ENCODE data around the gene NKX3-2. TPM values are rescaled to one million over a fixed set of nuclear protein-coding genes. Genes with fewer than 3 reads are reported as not detected.
A peak's percentile ranks its signal among the peaks of the same experiment; 100 is the strongest.

NKX3-2 gene
- total RNA-seq, 6 donors from 2014 or later = 0.49 TPM; not detected in 5

DNA sequence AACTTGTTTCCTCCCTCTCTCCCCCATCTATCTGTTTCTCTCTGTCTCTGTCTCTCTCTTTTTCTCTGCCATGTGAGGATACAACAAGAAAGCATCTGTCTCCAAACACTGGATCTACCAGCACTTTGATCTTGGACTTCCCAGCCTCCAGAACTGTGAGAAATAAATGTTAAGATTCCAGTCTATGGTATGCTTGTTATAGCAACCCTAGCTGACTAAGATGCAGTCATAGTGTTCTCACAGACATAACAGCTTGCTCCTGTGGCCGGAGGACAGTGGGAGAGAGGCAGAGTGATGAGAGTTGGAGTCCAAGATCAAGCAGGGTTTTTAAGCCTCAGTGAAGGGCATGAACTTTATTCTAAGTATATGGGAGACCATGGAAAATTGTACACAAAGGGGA lies 8.8 kb upstream of the NKX3-2 start:
- Histone ChIP-seq H3K27ac (no peak overlapping the region), H3K27me3 (peaks cover 0 to 10% (median under 1%) of the 10 kb centered on the region in 4 donors), H3K4me1 (peaks cover 6 to 8% (median 7%) of the 10 kb centered on the region in 4 donors), H3K4me3 (no peak overlapping the region), H3K9me3 (no peaks in the 10 kb centered on the region), H3K36me3 (no peaks in the 10 kb centered on the region)
- DNase-seq = no peak
- TF ChIP-seq POLR2AphosphoS5 (IDR thresholded peaks at IDR 0.05) = no peak
- no peak for ATAC-seq (ENCODE audit: low FRiP score in 2 of 2)
- WGBS, 2 donors = 57 to 83% methylated on average over 1 of the region's 1 CpG

DNA sequence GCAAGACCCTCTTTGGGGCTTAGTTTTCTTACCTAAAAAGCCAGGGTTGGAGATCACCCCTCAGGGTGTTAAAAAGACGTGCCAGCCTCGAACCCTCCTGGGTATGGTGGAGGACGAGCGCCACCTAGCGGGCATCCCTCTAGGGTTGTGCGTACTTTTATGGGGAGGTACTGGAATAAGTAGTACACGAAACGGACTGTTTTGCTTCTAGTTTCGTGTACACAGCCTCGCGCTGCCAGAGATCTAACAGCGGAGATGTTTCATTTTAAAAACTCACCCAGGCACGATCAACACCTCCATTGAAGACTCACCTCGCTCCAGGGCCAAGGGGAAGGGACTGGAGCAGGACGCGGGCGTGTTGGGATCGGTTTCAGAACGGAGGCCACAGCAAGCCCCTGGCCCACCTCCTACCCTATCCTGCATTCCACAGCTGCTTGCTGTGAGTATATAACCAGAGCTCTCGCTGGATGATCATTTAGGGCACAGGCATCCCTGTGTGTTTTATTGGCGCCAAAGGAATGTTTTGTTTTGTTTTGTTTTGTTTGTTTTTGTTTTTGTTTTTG lies 4.8 kb upstream of the NKX3-2 start:
- no peaks in the 10 kb centered on the region for H3K9me3 ChIP-seq
- no peak overlapping the region for H3K27ac ChIP-seq
- TF ChIP-seq EP300 (IDR thresholded peaks at IDR 0.05) (no peak), POLR2A (IDR thresholded peaks at IDR 0.05) (no peak), POLR2AphosphoS5 (IDR thresholded peaks at IDR 0.05) (no peak)
- TF ChIP-seq, protein P1, sequence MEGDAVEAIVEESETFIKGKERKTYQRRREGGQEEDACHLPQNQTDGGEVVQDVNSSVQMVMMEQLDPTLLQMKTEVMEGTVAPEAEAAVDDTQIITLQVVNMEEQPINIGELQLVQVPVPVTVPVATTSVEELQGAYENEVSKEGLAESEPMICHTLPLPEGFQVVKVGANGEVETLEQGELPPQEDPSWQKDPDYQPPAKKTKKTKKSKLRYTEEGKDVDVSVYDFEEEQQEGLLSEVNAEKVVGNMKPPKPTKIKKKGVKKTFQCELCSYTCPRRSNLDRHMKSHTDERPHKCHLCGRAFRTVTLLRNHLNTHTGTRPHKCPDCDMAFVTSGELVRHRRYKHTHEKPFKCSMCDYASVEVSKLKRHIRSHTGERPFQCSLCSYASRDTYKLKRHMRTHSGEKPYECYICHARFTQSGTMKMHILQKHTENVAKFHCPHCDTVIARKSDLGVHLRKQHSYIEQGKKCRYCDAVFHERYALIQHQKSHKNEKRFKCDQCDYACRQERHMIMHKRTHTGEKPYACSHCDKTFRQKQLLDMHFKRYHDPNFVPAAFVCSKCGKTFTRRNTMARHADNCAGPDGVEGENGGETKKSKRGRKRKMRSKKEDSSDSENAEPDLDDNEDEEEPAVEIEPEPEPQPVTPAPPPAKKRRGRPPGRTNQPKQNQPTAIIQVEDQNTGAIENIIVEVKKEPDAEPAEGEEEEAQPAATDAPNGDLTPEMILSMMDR (IDR thresholded peaks at IDR 0.05) = peak; percentile 57 to 87 (median 73)
- DNase-seq = peak in 1 of 2 donors; percentile 70
- 1 to 4% methylated on average over 15 to 21 of the region's 21 CpGs for WGBS, 2 donors
- H3K4me1 ChIP-seq = peaks cover 31 to 36% (median 33%) of the 10 kb centered on the region in 4 donors
- H3K4me3 ChIP-seq = peak overlapping the region in 2 of 4 donors; percentile 28 to 34
- no peaks in the 10 kb centered on the region for H3K36me3 ChIP-seq
- H3K27me3 ChIP-seq = peaks cover 0 to 49% (median 32%) of the 10 kb centered on the region in 4 donors
- peak; percentile 81 to 84 for ATAC-seq (ENCODE audit: low FRiP score in 2 of 2)

DNA sequence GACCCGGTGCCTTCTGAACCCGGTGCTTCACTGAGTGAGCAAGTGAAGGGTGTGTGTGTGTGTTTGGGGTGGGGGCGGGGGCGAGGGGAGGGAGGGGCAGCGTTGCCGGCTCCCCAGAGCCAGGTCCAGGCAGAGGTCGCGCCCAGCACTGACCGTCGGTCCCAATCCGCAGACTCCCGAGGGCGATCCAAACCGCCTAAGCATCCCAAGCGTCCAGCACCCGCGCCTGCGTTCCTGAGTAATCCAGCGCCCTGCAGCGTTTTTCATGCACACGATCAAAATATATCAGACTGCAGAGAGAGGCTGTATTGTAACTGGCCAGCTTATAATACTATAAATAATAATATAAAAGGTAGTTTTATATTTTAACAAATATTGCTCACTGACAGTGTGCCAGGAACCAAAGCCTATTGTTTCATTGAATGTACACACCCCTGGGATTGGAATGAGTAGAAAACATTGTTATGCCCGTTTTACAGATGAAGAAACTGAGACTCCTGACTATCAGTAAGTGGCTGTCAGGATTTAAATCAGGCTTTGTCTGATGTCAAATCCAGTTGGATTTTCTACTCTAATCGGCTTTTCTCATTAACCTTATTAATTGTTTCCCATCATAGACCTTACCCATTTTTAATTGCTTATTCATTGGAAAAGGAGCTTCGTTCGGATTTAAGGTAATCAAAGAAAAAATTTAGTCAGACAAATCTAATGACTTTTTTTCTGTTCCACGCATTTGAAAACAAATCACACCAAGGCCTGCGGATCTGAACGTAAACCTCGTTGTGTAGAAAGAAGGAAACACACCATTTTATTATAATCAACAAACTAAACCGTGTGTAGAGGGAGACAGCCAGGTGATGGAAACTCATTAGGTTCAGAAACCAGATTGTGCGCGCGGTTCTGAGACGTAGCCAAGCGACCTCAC lies 4.0 kb upstream of the NKX3-2 start:
- peak overlapping the region in 3 of 4 donors; percentile 27 to 42 (median 40) for H3K4me3 ChIP-seq
- no peaks in the 10 kb centered on the region for H3K9me3 ChIP-seq
- peak in 1 of 2 donors; percentile 54 for DNase-seq
- ATAC-seq (ENCODE audit: low FRiP score in 2 of 2) = no peak
- H3K27ac ChIP-seq = no peak overlapping the region
- H3K36me3 ChIP-seq = no peaks in the 10 kb centered on the region
- TF ChIP-seq POLR2A (IDR thresholded peaks at IDR 0.05) (no peak), EP300 (IDR thresholded peaks at IDR 0.05) (no peak), POLR2AphosphoS5 (IDR thresholded peaks at IDR 0.05) (no peak)
- TF ChIP-seq, protein P1 (IDR thresholded peaks at IDR 0.05) = no peak
- H3K4me1 ChIP-seq = peaks cover 37 to 44% (median 38%) of the 10 kb centered on the region in 4 donors
- WGBS, 2 donors = 10 to 14% methylated on average over 24 to 30 of the region's 35 CpGs
- H3K27me3 ChIP-seq = peaks cover 2 to 56% (median 40%) of the 10 kb centered on the region in 4 donors

DNA sequence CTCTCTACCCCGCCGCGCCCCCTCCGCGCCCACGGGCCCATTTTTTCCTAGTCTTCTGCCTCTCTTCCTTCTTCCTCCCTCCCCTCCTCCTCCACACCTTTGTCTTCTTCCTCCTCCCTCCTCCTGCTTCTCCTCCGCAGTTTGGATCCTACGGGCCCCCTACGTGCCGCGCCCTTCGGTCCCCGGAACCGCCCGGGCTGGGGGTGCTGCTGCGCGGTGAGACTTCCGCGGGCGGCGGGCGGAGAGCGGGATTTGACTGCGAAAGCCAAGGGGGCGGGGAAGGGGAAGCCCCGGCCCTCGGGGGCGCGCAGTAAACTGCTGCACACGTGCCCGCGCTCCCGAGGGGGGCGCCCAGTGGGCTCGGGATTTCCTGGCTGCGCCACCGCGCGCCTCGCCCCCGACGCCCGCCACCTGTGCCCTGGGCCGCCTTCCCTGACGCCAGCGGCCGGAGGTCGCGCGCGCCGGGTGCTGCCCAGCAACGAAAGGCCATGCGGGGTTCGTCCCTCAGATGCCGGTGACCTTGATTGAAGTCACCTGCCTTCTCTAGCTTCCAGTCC lies 3.3 kb upstream of the NKX3-2 start:
- 5 to 7% methylated on average over 21 to 46 of the region's 56 CpGs for WGBS, 2 donors
- H3K4me1 ChIP-seq = peaks cover 38 to 47% (median 38%) of the 10 kb centered on the region in 4 donors
- peaks cover 2 to 64% (median 45%) of the 10 kb centered on the region in 4 donors for H3K27me3 ChIP-seq
- ATAC-seq (ENCODE audit: low FRiP score in 2 of 2) (peak in 1 of 2 donors; percentile 18), DNase-seq (peak in 1 of 2 donors; percentile 82)
- H3K4me3 ChIP-seq = peak overlapping the region; percentile 21 to 42 (median 34)
- H3K36me3 ChIP-seq = no peaks in the 10 kb centered on the region
- no peak for TF ChIP-seq POLR2A (IDR thresholded peaks at IDR 0.05)
- no peak for TF ChIP-seq POLR2AphosphoS5 (IDR thresholded peaks at IDR 0.05)
- TF ChIP-seq, protein P1 (IDR thresholded peaks at IDR 0.05) = no peak
- TF ChIP-seq EP300 (IDR thresholded peaks at IDR 0.05) = no peak
- no peaks in the 10 kb centered on the region for H3K9me3 ChIP-seq
- no peak overlapping the region for H3K27ac ChIP-seq

Data from upper lobe of left lung (tissue), 6 donors.